ENCODE results near the gene ABHD12.

DNA sequence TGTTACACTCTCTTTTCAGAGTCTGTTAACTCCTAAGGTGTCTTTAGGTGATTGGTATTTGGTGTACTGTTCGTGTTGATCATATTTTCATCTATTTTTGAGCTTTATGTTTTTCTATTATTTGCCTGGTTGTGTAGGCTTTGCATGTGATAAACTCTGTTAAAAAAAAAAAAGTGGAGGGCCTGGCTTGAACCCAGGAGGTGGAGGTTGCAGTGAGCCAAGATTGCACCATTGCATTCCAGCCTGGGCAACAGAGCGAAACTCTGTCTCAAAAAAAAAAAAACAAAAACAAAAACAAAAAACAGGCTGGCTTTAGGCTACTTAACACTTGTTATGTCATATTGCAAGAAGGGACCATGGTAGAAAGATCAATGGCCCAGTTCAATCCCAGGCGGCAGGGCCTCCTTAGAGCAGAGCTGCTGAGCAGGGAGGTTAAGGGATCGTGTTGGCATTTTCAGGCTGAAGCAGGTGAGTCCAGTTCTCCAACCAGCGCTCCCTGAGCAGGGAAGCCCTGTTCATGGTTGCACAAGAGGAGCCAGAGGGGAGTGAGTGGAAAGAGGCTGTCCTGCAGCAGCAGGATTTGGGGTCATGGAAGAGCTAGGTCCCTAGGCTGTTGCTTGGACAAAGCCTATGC lies 134.3 kb downstream of the ABHD12 start:
- TF ChIP-seq, protein P1, sequence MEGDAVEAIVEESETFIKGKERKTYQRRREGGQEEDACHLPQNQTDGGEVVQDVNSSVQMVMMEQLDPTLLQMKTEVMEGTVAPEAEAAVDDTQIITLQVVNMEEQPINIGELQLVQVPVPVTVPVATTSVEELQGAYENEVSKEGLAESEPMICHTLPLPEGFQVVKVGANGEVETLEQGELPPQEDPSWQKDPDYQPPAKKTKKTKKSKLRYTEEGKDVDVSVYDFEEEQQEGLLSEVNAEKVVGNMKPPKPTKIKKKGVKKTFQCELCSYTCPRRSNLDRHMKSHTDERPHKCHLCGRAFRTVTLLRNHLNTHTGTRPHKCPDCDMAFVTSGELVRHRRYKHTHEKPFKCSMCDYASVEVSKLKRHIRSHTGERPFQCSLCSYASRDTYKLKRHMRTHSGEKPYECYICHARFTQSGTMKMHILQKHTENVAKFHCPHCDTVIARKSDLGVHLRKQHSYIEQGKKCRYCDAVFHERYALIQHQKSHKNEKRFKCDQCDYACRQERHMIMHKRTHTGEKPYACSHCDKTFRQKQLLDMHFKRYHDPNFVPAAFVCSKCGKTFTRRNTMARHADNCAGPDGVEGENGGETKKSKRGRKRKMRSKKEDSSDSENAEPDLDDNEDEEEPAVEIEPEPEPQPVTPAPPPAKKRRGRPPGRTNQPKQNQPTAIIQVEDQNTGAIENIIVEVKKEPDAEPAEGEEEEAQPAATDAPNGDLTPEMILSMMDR (IDR thresholded peaks at IDR 0.05) = no peak
- TF ChIP-seq POLR2A (IDR thresholded peaks at IDR 0.05) = no peak
